IPS DF 19.7 (cell line): Measurements from ENCODE around the gene CLCN7.
"Not testable (repeated sequence)": the region's sequence is repeated elsewhere in the genome, so short reads cannot be mapped to it uniquely, and the experiment has no call there.

ENCODE experiments used
- DNase-seq: peaks from one replicate; pipeline ENCODE4 v3.0.0-alpha.2; 2013; ENCODE audit warnings: low read depth, low spot score

The CLCN7 gene

DNA sequence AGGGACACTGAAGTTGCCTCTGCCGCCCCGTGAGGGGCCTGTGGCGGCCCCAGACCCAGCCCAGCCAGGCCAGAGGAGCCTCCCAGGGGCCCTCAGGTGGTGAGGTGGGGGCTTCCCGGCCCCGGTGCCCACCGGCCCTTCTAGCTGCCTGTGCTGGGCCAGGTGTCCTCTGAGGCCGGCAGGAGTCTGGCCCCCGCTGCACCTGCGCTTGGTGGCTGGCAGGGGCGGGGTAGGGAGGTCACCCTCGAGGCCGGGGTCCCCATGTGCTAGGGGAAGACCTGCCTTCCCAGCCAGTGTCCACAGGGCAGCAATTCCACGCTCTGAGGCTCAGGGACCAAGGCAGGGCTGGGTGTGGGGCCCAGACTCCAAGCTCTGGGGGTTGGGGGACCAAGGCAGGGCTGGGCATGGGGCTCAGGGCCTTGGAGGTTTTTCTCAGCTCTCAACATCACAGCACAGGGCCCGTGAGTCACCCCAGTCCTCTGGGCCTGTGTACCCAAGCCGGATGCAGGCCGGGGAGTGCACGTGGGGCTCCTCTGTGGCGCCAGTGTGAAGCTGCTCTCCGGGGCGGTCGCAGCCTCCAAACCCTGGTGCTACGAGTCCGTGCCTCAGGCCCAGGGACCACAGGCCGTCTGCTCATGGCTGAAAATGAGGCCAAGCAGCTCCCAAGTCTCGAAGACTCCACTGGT lies 29.2 kb downstream of the CLCN7 start:
- DNase-seq: no peak

DNA sequence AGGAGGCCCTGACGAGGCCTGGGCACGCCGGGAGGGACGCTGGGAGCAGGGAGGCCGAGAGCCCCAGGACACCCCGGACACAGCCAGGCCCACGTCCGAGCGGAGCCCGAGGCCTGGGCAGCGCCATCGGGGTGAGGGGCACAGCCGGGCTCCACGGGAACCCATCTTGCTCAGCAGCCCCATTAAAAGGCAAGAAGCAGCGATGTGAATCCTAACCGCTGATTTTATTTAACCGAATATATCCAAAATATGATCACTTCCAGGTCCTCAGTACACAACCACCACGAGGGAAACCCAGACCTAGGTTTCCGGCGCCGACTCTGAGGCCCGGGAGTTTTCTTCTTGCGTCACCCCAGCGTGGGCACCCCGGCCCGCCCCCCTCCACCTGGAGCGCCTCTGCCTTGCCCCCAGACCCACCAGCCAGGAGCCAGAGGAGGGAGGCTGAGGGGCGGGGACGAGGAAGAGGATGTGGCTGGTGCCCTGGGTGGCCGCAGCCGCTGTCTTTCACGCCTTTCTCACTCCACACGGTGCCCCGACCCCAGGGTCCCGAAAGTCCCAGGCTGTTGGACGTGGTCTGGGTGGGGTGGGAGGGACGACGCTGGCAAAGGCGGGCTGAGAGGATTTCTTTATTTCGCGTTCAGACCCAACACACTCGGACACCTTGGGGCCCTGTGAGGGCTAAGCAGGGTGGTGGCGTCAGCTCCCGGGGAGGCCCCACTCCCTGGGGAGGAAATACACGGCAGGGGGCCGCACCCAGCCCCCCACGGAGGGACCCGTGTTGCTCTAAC lies 29.9 kb downstream of the CLCN7 start:
- no peak for DNase-seq

- DNase-seq: no peak
Measured at GRCh38 chr16:1443980-1444729, 30.7 kb downstream of the CLCN7 start, which contains the start of gene CCDC154. Gene CCDC154, minus strand, starts transcription at chr16:1444556. Its CDS starts 234 bp downstream, at chr16:1444322.

- DNase-seq: no peak
Measured at GRCh38 chr16:1443403-1443973, 31.3 kb downstream of the CLCN7 start.

- DNase-seq: no peak
Measured at GRCh38 chr16:1442697-1443096, 32.1 kb downstream of the CLCN7 start.

DNA sequence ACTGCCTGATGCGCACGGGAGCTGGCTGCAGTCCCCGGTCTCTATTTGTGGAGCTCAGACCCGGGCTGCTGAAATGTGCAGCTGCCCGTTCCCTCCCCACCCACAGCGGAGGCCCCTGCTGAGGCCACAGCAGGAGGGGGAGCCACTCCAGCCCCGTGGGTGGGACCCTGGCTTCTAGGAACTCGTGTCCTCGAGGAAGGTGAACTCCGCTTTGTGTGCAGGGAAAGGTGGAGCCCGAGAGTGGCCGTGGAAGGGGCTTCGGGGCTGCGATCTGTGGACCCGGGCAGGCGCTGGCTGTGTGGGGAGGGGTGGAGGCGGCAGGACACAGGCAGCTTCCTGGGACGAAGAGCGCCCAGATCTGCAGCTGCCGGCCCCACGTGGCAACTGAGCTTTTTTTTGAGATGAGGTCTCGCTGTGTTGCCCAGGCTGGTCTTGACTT lies 33.4 kb downstream of the CLCN7 start:
- no peak for DNase-seq

GRCh38 chr16:1439699-1440074 lies 35.1 kb downstream of the CLCN7 start:
- DNase-seq: not testable (repeated sequence)

- DNase-seq: no peak
Measured at GRCh38 chr16:1439058-1439698, 35.6 kb downstream of the CLCN7 start.

DNA sequence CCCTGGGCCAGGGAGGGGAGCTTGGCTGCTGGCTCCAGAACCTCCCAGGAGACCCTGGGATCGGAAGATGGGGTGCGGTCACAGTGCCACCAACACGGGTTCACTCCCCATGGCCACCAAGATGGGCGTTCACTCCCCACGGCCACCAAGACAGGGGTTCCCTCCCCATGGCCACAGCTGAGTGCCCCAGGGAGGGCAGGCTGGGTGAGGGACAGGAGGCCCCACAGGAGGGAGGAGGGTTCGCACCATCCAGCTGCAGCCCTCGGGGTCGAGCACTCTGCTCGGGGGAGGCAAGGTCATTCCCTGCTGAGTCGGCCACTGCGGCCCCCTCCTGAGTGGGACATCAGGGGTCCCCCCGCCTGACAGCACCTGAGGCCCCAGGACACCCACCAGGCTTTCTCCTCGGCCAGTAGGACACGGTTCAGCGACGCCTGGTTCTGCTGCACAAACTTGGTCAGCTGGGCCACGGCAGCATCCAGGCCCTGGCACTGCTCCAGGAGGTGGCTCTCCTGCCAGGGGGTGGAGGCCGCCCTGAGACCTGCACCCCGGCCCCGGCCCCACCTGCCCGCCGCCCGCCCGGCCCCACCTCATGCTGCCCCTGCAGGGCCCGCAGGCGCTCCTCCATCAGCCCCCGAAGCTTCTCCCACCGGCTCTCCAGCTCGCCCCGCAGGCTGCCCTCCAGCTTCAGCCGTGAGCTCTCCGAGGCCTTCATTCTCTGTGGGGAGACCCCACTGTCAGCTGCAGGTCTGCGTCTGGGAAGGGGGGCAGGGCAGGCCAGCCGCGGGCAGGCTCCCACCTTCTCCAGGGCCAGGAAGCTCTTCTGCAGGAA lies 36.4 kb downstream of the CLCN7 start:
- no peak for DNase-seq

DNA sequence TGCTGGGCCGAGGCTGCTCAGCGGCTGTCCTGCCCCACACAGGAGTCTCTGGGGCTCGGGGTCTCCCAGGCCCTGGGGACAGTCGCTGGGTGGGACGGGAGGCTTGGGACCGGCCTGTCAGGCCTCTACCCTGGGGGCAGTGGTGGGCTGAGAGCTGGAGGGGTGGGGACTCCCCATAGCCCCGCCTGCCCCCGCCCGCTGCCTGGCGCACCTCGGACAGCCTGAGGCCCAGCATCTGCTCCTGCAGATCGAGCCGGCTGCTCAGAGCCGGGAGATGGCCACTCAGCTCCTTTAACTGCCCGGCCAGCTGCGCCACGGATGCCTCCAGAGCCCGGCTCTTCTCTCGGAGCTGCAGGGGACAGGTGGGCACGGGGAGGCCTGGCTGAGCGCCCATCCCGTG lies 37.2 kb downstream of the CLCN7 start:
- no peak for DNase-seq

DNA sequence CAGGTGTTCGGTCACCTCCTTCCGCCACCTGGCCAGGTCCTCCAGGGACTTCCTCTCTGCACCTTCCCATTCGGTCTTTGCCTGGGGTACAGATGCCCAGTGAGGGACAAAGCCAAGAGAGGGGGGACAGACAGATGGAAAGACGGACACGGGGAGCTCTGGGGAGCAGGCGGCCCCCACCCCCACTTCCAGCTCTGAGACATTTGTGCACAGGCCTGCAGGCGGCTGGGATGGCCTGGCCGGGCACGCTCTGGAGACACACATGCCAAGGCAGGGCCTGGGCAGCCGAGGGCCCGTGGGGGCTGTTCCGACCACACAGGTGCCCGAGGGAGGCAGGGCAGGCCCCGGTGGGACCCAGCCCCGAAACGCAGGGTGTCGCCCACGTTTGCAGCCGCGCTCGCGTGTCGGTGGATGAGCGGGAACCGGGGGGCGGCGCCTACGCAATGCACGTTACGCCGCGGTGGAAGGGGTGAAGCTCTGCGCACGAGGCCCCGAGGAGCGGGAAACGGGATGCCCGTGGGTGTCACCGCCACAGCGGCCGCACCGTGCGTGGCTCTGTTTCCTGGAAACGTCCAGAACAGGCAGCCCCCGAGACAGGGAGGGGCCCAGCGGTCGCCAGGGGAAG lies 38.0 kb downstream of the CLCN7 start:
- DNase-seq: no peak

DNA sequence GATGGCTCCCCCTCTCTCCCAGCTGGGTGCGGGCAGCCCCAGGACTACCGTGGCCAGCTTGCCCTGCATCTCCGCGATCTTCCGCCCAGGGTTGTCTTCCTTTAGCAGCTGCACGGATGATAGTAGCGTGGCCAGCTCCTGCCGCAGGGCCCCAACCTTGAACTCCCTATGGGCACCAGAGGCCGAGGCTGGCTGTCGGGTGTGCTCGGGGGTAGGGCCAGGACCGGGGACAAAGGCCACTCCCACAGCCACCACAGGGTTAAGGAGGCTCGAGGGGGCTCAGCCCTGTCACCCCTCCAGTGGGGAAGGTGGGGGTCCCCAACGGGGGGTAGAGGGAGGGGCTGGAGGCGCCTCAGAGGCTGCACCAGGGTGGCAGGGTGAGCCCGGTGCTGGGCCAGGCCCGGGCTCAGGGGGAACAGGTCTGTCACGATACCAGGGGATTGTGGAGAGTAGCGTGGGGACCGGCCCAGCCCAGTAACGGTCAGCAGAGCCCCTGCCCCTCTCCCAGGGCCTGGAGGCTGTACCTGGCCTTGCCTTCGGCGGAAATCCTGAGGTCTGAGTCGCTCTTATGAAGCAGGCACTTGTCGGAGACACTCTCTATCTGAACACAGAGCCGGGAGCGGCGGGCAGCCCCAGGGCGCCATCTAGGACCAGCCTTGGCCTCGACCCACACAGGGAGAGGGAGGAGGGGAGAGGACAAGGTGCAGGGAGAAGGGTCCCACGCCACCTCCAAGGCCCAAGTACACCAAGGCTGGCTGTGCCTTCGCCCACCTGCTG lies 38.7 kb downstream of the CLCN7 start:
- DNase-seq: no peak

- no peak for DNase-seq
Measured at GRCh38 chr16:1434644-1435592, 39.9 kb downstream of the CLCN7 start.

DNA sequence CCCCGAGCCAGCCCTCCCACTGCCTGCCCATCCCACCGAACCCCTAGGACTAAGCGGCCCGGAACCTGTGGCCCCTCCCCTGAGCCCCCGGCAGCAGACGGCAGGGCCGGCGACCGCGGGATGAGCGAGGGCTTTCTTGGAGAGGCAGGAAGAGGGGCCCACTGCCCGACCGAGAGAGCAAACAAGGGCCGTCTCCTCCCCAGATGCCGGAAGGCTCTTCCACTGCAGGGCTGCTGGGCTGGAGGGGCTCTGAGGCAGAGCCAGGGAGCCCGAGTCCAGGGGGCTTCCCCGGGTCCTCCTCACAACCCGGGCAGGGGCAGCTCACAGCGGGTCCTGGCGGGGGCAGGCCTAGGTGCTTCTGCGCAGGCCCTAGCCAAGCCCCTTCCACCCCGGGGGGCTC lies 41.1 kb downstream of the CLCN7 start:
- no peak for DNase-seq

DNA sequence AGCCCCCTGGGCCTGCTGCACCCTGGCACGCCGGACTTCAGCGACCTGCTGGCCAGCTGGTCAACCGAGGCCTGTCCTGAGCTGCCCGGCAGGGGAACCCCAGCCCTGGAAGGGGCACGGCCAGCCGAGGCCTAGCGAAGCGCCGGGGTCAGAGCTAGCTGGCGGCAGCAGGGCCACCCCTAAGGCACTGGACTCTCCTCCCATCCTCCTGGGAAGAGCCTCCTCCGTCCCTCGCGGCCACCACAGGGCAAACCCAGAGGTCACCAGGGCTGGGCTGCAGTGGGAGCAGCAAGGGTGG lies 41.6 kb downstream of the CLCN7 start:
- DNase-seq: no peak

DNA sequence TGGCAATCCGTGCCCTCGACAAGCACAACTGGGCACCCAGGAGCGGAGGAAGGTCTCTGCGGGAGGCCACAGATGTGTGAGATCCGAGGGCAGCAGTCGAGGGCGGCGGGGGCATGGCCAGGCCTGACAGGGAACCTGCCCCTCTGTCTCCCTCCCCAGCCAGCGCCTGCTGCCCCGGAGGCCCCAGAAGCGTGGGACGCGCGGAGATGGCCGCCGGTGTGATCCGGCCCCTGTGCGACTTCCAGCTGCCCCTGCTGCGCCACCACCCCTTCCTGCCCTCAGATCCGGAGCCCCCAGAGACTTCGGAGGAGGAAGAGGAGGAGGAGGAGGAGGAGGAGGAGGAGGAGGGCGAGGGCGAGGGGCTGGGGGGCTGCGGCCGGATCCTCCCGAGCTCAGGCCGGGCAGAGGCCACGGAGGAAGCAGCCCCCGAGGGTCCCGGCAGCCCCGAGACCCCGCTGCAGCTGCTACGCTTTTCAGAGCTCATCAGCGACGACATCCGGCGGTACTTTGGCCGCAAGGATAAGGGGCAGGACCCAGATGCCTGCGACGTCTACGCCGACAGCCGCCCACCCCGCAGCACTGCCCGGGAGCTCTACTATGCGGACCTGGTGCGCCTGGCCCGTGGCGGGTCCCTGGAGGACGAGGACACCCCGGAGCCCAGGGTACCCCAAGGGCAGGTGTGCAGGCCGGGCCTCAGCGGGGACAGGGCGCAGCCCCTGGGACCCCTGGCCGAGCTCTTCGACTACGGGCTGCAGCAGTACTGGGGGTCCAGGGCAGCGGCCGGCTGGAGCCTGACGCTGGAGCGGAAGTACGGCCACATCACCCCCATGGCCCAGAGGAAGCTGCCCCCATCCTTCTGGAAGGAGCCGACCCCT lies 42.2 kb downstream of the CLCN7 start:
- DNase-seq: no peak

DNA sequence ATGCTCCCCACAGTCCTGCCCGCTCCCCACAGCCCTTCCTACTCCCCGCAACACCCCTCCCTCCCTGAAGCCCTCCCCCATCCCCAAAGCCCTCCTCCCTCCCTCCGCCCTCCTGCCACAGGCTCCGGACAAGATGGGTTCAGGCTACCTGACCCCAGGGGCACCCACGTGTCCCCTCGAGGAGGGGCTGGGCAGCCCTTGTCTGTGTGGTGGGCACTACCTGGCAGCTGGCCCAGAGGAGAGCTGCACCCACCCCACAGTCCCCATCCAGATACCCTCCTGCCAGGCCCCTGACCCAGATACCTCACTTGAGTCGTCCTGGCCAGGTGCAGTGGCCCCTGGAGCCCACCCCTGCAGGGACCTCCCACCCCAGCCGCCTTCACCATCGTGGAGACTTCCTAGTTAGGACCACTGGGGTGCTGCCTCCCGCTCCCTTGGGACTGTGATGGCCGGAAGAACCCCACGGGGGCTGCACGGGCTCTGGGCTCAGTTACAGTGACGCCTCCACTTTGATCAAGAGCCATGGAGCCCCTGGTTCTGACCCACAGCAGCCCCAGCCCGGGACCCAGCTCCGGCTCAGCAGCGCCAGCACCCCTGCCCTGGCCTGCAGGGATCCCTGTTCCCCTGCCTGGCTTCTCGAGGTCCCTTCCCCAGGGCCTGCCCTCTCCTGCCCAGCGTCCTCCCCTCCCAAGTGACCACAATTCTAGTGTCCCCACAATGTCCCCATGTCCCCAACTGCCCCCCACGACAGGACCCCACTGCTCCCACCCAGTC lies 43.1 kb downstream of the CLCN7 start:
- no peak for DNase-seq
